Activated T-cell treated with anti-CD3 and anti-CD28 coated beads, Interleukin-2, amount 50 U/mL, for 72 hours (primary cell): ENCODE data around the gene CISD2. TPM values are rescaled to one million over a fixed set of nuclear protein-coding genes. Genes with fewer than 3 reads are reported as not detected.
"Not testable (repeated sequence)": the region's sequence is repeated elsewhere in the genome, so short reads cannot be mapped to it uniquely, and the experiment has no call there.

Experiments used
- ATAC-seq, 2 donors: fragments of 150-1000 bp; cut with Tn5 transposase; replicated peaks in 1 of 2; 2 replicates each; pipeline ENCODE4 v1.10.0; 2021; ENCODE audit warnings: moderate library complexity in 2 of 2, mild to moderate bottlenecking in 1 of 2
- DNase-seq, 2 donors: peaks; one replicate each; pipeline ENCODE4 v3.0.0; 2021 to 2022; ENCODE audit warnings: mixed read lengths in 1 of 2
- H3K27ac Mint-ChIP-seq: one replicate; pipeline ENCODE4 v1.8.0; 2022; ENCODE audit warnings: mild to moderate bottlenecking, moderate library complexity, mixed read lengths
- H3K27me3 Mint-ChIP-seq: one replicate; pipeline ENCODE4 v1.8.0; 2022; ENCODE audit warnings: low read depth, mixed read lengths
- H3K36me3 Mint-ChIP-seq, 2 donors: one replicate each; pipeline ENCODE4 v1.8.0; 2022; ENCODE audit warnings: mixed read lengths in 2 of 2, mild to moderate bottlenecking in 1 of 2; ENCODE audit not compliant: insufficient read depth in 2 of 2
- H3K4me1 Mint-ChIP-seq: one replicate; pipeline ENCODE4 v1.8.0; 2022; ENCODE audit warnings: low read depth, mixed read lengths
- H3K4me3 Mint-ChIP-seq, 2 donors: one replicate each; pipeline ENCODE4 v1.8.0; 2022; ENCODE audit warnings: mild to moderate bottlenecking in 2 of 2, mixed read lengths in 2 of 2, moderate library complexity in 2 of 2
- H3K9me3 Mint-ChIP-seq, 2 donors: one replicate each; pipeline ENCODE4 v1.8.0; 2022; ENCODE audit warnings: mixed read lengths in 2 of 2
- total RNA-seq, 2 donors: library from RNA; stranded (reverse); gene quantifications; one replicate each; pipeline ENCODE4 v1.2.3, GENCODE V29; 2022

CISD2 gene
- total RNA-seq, 2 donors from 2014 or later: 36.3 to 38.4 TPM

DNA sequence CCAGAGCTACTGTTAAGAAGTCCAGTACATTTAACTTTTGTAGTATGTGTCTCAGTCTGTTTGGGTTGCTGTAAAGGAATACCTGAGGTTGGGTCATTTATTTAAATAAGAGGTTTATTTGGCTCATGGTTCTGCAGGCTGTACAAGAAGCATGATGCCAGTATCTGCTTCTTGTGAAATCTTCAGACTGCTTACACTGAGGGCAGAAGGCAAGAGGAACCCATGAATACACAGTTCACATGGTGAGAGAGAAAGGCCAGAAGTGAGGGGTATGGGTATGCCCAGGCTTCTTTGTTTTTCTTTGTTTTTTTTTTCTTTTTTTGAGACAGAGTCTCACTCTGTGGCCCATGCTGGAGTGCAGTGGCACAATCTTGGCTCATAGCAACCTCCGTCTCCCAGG, 6.0 kb upstream of the CISD2 start:
- no peak for ATAC-seq
- no peaks in the 10 kb centered on the region for H3K27me3 Mint-ChIP-seq
- H3K36me3 Mint-ChIP-seq: peaks cover 15 to 36% of the 10 kb centered on the region in 2 donors
- DNase-seq: no peak
- H3K9me3 Mint-ChIP-seq: peaks cover 12 to 13% of the 10 kb centered on the region in 2 donors
- no peak overlapping the region for H3K4me3 Mint-ChIP-seq
- no peak overlapping the region for H3K27ac Mint-ChIP-seq
- peaks cover 35% of the 10 kb centered on the region for H3K4me1 Mint-ChIP-seq

DNA sequence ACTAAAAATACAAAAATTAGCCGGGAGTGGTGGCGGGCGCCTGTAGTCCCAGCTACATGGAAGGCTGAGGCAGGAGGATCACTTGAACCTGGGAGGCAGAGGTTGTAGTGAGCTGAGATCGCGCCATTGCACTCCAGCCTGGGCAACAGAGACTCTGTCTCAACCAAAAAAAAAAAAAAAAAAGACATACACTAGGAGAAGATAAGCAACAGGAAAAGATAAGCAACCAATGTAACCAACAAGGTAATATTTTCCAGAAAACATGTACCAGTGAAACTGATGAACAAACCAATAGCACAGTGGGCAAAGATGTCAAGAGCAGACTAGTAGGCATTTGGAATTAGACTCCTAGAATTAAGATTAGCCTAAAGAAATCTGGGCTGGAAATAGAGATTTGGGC, 3.5 kb upstream of the CISD2 start:
- not testable (repeated sequence) for ATAC-seq, DNase-seq, H3K27me3 Mint-ChIP-seq, H3K9me3 Mint-ChIP-seq
- Mint-ChIP-seq H3K4me3 (peak overlapping the region; percentile 49 to 79), H3K4me1 (peaks cover 44% of the 10 kb centered on the region), H3K36me3 (peaks cover 5 to 21% of the 10 kb centered on the region in 2 donors), H3K27ac (peak overlapping the region; percentile 68)

DNA sequence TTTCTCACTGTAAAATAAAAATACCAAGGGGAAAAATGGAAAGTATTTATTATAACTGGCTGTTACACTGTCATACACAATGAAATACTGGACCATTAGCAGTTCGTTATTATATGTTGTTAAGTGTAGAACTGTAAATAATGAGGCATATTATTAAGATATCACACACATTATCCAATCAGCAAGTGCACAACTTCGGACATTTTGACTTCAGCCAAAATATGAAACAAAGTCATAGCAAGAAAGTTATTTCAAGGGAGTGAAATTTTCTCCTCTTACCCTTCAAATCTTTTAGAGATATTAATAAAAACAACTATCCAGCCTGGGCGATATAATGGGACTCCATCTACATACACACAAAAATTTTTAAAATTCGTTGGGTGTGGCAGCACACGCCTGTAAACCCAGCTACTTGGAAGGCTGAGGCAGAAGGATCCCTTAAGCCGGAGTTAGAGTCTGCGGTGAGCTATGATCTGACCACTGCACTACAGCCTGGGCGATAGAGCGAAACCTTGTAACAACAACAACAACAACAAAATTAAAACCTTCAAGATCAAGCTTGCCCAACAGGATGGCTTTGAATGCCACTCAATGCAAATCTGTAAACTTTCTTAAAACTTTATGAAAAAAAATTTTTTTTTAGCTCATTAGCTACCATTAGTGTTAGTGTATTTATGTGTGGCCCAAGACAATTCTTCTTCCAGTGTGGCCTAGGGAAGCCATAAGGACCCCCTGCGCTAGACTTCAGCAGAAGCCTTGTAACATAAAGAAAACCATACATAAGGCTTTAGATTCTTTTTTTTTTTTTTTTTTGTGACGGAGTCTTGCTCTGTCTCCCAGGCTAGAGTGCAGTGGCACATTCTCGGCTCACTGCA, 1.3 kb upstream of the CISD2 start:
- H3K9me3 Mint-ChIP-seq: no peaks in the 10 kb centered on the region
- DNase-seq (no peak), ATAC-seq (no peak)
- peaks cover 1 to 15% of the 10 kb centered on the region in 2 donors for H3K36me3 Mint-ChIP-seq
- no peaks in the 10 kb centered on the region for H3K27me3 Mint-ChIP-seq
- peaks cover 63% of the 10 kb centered on the region for H3K4me1 Mint-ChIP-seq
- H3K4me3 Mint-ChIP-seq: peak overlapping the region; percentile 97 to 99
- peak overlapping the region; percentile 96 for H3K27ac Mint-ChIP-seq

DNA sequence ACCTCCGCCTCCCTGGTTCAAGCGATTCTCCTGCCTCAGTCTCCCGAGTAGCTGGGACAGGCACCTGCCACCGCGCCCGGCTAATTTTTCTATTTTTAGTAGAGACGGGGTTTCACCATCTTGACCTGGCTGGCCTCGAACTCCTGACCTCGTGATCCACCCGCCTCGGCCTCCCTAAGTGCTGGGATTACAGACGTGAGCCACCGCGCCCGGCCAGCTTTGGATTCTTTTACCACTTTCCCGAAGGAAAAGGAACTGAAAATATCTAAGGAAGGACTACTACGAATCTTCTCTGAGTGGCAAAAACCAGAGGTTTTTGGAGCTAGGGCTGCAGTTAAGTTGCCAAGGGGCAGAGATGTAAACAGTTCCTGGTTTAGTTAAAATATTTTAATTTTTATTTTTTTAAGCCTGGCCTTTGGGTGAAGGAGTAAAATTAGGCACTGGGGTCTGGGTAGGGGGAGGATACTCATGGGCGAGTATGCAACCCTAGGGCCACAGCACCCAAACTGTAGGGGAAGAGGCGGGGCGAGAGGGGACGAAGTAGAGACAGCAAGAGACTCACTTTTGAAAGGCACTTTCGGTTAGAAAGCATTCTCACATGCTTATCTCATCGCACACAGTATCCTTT, 525 bp upstream of the CISD2 start:
- DNase-seq (peak; percentile 14 to 29), ATAC-seq (no peak)
- Mint-ChIP-seq H3K27ac (peak overlapping the region; percentile 96), H3K4me3 (peak overlapping the region; percentile 97 to 99), H3K36me3 (peaks cover 4 to 15% of the 10 kb centered on the region in 2 donors), H3K4me1 (peaks cover 63% of the 10 kb centered on the region), H3K27me3 (no peaks in the 10 kb centered on the region), H3K9me3 (no peaks in the 10 kb centered on the region)

DNA sequence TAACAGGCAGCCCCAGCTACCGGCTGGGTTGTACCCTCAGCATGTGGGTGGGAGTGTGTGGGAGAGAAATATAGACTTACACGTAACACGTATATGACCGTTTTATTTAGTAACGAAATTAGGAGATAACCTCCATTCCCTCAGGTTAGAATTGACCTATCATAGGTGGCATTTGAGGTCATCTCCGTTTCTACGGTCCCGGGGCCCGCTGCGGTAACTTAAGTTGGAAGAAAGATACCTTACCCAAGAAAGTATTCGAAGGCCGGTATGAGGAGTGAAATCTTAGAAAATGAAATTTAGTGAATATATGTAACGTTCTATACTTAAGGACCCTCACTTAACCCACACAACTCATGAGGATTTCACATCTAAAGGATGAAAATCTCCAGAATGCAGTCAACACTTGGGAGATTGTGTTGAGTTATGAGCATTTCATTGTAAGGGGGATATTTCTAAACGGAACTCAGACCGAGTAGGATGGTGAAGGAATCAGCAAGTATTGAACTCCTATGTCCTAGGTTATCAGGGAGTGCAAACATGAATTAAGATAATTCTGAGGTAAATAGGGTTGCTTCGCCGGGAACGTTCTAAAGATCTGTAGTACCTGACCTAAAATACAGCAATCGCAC, 891 bp downstream of the CISD2 start:
- DNase-seq (peak in 1 of 2 donors; percentile 58), ATAC-seq (peak; percentile 26 to 32)
- H3K27ac Mint-ChIP-seq: peak overlapping the region; percentile 96
- H3K9me3 Mint-ChIP-seq: peaks cover 0 to 2% of the 10 kb centered on the region in 2 donors
- H3K36me3 Mint-ChIP-seq: peaks cover 5 to 18% of the 10 kb centered on the region in 2 donors
- H3K27me3 Mint-ChIP-seq: no peaks in the 10 kb centered on the region
- peak overlapping the region; percentile 97 to 99 for H3K4me3 Mint-ChIP-seq
- H3K4me1 Mint-ChIP-seq: peaks cover 64% of the 10 kb centered on the region

DNA sequence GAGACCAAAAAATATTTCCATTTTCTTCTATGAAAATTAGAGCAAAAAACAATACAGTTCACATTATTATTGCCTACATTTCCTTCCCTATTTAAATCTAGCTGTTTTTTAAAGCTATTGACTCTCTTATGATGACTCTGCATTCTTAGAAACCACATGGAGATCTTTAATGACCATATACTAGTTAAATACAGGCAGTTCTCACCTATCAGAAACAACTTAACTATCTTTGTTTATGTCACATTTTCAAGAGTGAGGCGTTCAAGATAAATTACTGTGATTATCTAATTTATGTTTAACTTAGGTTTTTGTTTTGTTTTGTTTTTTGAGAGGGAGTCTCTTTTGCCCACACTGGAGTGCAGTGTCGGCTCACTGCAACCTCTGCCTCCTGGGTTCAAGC, 3.0 kb downstream of the CISD2 start:
- H3K27me3 Mint-ChIP-seq: no peaks in the 10 kb centered on the region
- peaks cover 10 to 31% of the 10 kb centered on the region in 2 donors for H3K36me3 Mint-ChIP-seq
- H3K9me3 Mint-ChIP-seq: peaks cover 0 to 2% of the 10 kb centered on the region in 2 donors
- H3K4me3 Mint-ChIP-seq: peak overlapping the region; percentile 3 to 55
- ATAC-seq (no peak), DNase-seq (no peak)
- peaks cover 43% of the 10 kb centered on the region for H3K4me1 Mint-ChIP-seq
- peak overlapping the region; percentile 60 for H3K27ac Mint-ChIP-seq

DNA sequence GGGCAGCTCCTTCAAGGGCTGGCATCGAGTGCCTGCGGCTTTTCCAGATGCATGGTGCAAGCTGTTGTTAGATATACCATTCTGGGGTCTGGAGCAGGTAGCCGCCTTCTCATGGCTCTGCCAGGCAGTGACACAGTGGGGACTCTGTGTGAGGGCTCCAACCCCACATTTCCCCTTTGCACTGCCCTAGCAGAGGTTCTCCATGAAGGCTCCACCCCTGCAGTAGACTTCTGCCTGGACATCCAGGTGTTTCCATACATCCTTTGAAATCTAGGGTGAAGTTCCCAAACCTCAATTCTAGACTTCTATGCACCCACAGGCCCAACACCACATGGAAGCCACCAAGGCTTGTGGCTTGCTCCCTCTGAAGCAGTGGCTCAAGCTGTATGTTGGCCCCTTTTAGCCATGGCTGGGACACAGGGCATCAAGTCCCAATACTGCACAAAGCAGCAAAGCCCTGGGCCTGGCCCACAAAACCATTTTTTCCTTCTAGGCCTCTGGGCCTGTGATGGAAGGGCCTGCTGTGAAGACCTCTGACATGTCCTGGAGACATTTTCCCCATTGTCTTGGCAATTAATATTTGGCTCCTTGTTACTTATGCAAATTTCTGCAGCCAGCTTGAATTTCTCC, 8.8 kb downstream of the CISD2 start:
- ATAC-seq, DNase-seq, H3K27me3 Mint-ChIP-seq, H3K4me3 Mint-ChIP-seq, H3K27ac Mint-ChIP-seq, H3K9me3 Mint-ChIP-seq: not testable (repeated sequence)
- Mint-ChIP-seq H3K36me3 (peaks cover 16 to 41% of the 10 kb centered on the region in 2 donors), H3K4me1 (peaks cover 16% of the 10 kb centered on the region)

DNA sequence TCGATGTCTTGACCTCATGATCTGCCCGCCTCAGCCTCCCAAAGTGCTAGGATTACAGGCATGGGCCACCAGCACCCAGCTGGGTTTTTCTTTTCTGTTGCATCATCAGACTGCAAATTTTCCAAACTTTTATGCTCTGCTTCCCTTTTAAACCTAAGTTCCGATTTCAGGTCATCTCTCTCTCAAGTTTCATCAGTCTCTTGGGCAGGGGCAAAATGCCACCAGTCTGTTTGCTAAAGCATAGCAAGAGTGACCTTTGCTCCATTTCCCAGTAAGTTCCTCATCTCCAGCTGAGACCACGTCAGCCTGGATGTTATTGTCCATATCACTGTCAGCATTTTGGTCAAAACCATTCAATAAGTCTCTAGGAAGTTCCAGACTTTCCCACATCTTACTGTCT, 9.6 kb downstream of the CISD2 start:
- ATAC-seq, H3K27ac Mint-ChIP-seq, H3K9me3 Mint-ChIP-seq, H3K27me3 Mint-ChIP-seq, DNase-seq, H3K4me3 Mint-ChIP-seq: not testable (repeated sequence)
- Mint-ChIP-seq H3K4me1 (peaks cover 20% of the 10 kb centered on the region), H3K36me3 (peaks cover 13 to 34% of the 10 kb centered on the region in 2 donors)

DNA sequence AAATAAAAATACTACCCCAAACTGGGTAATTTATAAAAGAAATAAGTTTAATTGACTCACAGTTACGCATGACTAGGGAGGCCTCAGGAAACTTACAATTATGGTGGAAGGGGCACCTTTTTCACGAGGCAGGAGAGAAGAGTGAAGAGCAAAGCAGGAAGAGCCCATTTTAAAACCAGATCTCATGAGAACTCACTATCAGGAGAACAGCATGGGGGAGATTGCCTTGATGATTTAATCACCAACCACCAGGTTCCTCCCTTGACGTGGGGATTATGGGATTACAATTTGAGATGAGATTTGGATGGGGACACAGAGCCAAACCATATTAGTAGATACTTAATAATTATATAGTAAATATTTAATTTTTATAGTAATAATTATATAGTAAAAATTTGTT, 10.1 kb downstream of the CISD2 start:
- ATAC-seq (no peak), DNase-seq (no peak)
- Mint-ChIP-seq H3K36me3 (peaks cover 13 to 31% of the 10 kb centered on the region in 2 donors), H3K9me3 (peaks cover 2 to 5% of the 10 kb centered on the region in 2 donors), H3K27me3 (no peaks in the 10 kb centered on the region), H3K4me1 (peaks cover 22% of the 10 kb centered on the region), H3K27ac (no peak overlapping the region), H3K4me3 (no peak overlapping the region)

DNA sequence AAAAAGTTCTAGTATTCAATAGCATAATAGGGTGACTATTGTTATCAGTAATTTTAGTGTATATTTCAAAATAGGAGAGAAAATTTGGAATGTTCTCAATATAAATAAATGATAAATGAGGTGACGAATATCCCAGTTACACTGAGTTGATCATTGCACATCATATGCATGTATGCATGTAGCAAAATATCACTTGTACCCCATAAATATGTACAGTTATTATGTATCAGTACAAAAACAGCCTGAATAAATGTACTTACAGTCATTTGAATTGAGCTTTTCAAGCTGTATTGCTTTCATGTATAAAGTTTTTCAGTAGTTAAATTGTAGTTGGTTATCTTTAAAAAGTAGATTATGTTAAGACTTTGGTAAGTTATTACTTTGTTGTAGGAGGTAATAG, 12.6 kb downstream of the CISD2 start:
- Mint-ChIP-seq H3K36me3 (peaks cover 9 to 14% of the 10 kb centered on the region in 2 donors), H3K27me3 (no peaks in the 10 kb centered on the region), H3K27ac (no peak overlapping the region), H3K4me1 (peaks cover 18% of the 10 kb centered on the region), H3K4me3 (no peak overlapping the region), H3K9me3 (peaks cover 2 to 3% of the 10 kb centered on the region in 2 donors)
- no peak for ATAC-seq
- DNase-seq: no peak

DNA sequence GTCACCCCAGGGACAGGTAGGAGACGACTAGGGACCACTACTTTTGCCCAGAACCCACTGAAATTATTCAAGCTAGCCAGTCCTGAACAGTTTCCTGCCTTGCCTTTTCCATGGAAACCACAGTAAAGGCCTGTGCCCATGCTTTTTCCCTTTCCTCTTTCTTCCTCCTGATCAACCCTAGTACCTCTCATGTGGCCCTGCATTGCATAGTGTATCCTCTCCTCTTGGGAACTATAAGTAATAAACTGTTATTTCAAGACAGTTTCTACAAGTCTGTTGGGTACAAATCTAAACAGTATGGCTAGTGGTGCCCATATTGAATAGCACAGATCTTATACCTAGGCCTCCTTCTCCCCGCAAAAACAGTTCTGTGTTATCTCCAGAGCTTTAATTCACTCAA, 14.5 kb downstream of the CISD2 start:
- Mint-ChIP-seq H3K9me3 (peaks cover 0 to 3% of the 10 kb centered on the region in 2 donors), H3K27ac (no peak overlapping the region), H3K27me3 (no peaks in the 10 kb centered on the region), H3K36me3 (peaks cover 4% of the 10 kb centered on the region in 2 donors), H3K4me3 (no peak overlapping the region), H3K4me1 (peaks cover 18% of the 10 kb centered on the region)
- DNase-seq (no peak), ATAC-seq (no peak)

DNA sequence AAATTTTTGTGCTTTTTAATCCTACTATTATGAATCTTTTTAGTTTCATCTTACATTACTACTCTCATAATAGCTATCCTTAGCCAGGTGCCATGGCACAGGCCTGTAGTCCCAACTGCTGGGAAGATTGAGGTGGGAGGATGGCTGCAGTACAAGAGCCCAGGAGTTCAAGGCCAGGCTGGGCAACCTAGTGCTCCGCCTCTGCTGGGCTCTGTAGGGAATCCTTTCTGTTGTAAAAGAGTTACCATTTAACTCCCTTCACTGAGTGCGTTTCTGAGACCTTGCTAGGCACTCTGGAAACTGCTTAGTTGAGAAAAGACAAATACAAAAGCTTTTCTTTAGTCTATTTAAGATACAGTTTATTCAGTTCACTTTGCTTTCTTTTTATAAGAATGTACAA, 19.8 kb downstream of the CISD2 start:
- not testable (repeated sequence) for DNase-seq, H3K36me3 Mint-ChIP-seq, H3K27ac Mint-ChIP-seq, H3K9me3 Mint-ChIP-seq, H3K27me3 Mint-ChIP-seq, H3K4me3 Mint-ChIP-seq, ATAC-seq
- H3K4me1 Mint-ChIP-seq: peaks cover 11% of the 10 kb centered on the region

DNA sequence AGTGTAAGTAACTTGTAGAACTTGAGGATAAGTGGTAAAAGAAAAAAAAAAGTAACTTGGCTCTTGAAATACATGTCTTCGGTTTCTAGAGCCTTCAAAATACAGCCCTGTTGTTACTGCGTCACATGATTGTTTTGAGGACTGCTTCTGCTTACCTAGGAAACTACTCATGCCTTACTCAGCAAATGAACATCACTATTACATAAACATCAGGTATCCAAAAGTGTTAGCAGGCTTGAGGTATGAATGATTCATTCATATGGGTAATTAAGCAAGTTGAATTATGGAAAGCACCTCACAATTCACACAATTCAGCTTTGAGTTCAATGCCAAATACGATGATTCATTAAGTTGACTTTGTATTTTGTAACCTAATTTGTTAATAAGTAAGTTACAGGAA, 21.1 kb downstream of the CISD2 start:
- H3K36me3 Mint-ChIP-seq, H3K4me1 Mint-ChIP-seq, DNase-seq, H3K9me3 Mint-ChIP-seq, H3K4me3 Mint-ChIP-seq, H3K27me3 Mint-ChIP-seq, ATAC-seq: not testable (repeated sequence)
- H3K27ac Mint-ChIP-seq: peak overlapping the region; percentile 15
